ENCODE measurements around the gene SMG9.

DNA sequence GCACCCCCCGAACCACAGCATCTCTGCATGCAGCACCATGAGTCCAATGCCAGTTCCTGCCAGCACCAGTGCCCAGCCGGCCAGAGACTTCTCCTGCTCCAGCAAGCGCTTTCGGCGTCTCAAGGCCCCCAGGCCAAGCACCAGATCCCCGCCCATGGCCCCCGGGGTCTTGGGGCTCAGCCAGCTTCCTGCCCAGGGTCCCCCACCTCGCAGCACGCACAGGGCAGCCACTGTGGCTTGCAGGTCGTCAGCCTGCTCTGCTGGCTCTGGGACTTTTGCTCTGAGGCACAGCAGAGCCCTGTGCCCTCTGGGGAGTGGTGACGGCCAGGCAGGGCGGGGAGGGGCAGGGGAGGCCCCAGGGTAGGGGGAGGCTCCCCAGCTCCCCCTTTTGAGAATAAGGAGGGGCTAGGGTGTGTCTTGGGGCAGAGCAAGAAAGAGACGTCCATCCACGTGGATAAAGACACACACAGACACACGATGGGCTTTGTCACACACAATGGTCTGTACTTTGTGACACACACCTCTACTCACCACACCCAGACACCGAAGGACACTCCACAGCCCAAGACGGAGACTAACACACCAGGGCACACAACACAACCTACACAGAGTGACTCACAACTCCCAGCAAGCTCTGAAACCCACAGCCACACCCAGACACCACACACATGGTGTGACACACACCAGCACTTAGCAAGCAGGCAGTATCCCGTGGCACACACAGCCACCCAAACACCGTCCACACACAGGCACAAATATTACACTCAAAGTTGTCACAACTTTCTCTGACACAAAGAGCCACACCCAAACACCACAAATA is 26.2 kb upstream of the SMG9 start, which contains the start of gene KCNN4:
- TF ChIP-seq CTCF (conservative IDR thresholded peaks at IDR 0.05 in 1 of 2, IDR thresholded peaks at IDR 0.05 in 1 of 2; ENCODE audit: low read depth in 1 of 2, low read length in 2 of 2) (no peak), EZH2 (IDR thresholded peaks at IDR 0.05; ENCODE audit: low read length, missing control alignments) (no peak)

Data from fibroblast of lung (primary cell).